HCT116 (cell line): ENCODE measurements around the gene MAPKAP1. TPM values are rescaled to one million over a fixed set of nuclear protein-coding genes. Genes with fewer than 3 reads are reported as not detected.

Experiments
- ATAC-seq: fragments of 200-7000 bp; cut with Tn5 transposase; 2 replicates; pipeline ENCODE4 v1.9.1; 2020; ENCODE audit warnings: mild to moderate bottlenecking, moderate library complexity
- BruUV-seq: library from RNA; stranded (reverse); fragments of 400-500 nt; replicated peaks from 2 replicates; lab custom pipeline; 2021; lab: Mats Ljungman, UMichigan
- CTCF ChIA-PET: fragments of 300-600 bp; sonication (Branson Sonifier 250); formaldehyde crosslinking; loops from one replicate; lab custom pipeline; 2021; ENCODE audit warnings: antibody characterized with exemption; lab: Charles Lee
- POLR2A ChIA-PET: fragments of 300-600, 350-600 bp; sonication (Branson Sonifier 250); formaldehyde crosslinking; loops from one replicate; lab custom pipeline; 2021; ENCODE audit warnings: antibody characterized with exemption; lab: Charles Lee
- RAD21 ChIA-PET, 2 experiments: fragments of 300-600 bp; sonication (Branson Sonifier 250); formaldehyde crosslinking; loops; one replicate each; lab custom pipeline; 2023; ENCODE audit warnings: low total read pairs in 2 of 2; ENCODE audit not compliant: uncharacterized antibody in 2 of 2, unreplicated experiment in 2 of 2, low non-redundant PET in 1 of 2; lab: Charles Lee
- DNase-seq: peaks from one replicate; pipeline ENCODE4 v3.0.0-alpha.2; 2010; ENCODE audit warnings: low read depth, low spot score
- H2AFZ ChIP-seq: fragments of 200-600 bp; shearing (Covaris generic), sonication (generic); 2 replicates; pipeline ENCODE4 v1.6.1; 2017; ENCODE audit warnings: low read depth, mixed run types, mixed read lengths, antibody characterized with exemption, low read length; ENCODE audit not compliant: poor library complexity, severe bottlenecking
- H3K27ac ChIP-seq: 2 replicates; pipeline ENCODE4 v1.5.1; 2012; ENCODE audit warnings: low read depth, low read length
- H3K27me3 ChIP-seq: fragments of 200-600 bp; sonication (generic); 2 replicates; pipeline ENCODE4 v1.6.1; 2016; ENCODE audit warnings: mixed run types, low read length, mixed read lengths; ENCODE audit not compliant: insufficient read depth
- H3K36me3 ChIP-seq, 2 experiments: fragments of 200-500 bp in 1 of 2; fragments of 200-600 bp in 1 of 2; sonication (Bioruptor generic) in 1 of 2; sonication (generic) in 1 of 2; 2 replicates each; pipeline versions ENCODE4 v1.5.1 to v1.6.1; 2014 to 2016; ENCODE audit warnings: low read length in 2 of 2, inconsistent platforms in 1 of 2, mixed read lengths in 1 of 2, mixed run types in 1 of 2; ENCODE audit not compliant: insufficient read depth in 2 of 2, control insufficient read depth in 1 of 2
- H3K4me1 ChIP-seq, 2 experiments: fragments of 200-600 bp in 1 of 2; sonication (generic) in 1 of 2; 2 replicates each; pipeline versions ENCODE4 v1.5.1 to v1.6.1; 2012 to 2017; ENCODE audit warnings: low read length in 2 of 2, inconsistent platforms in 1 of 2, mild to moderate bottlenecking in 1 of 2, mixed read lengths in 1 of 2, mixed run types in 1 of 2, moderate library complexity in 1 of 2; ENCODE audit not compliant: insufficient read depth in 2 of 2, control insufficient read depth in 1 of 2
- H3K4me2 ChIP-seq: fragments of 200-600 bp; sonication (generic); 2 replicates; pipeline ENCODE4 v1.6.1; 2017; ENCODE audit warnings: mixed run types, low read length, mixed read lengths
- H3K4me3 ChIP-seq, 2 experiments: fragments of 200-600 bp in 1 of 2; sonication (generic) in 1 of 2; replicated peaks in 1 of 2; 2 replicates each; pipeline ENCODE4 v1.5.1; 2011 to 2016; ENCODE audit warnings: low read length in 2 of 2, control low read depth in 1 of 2, low read depth in 1 of 2, mild to moderate bottlenecking in 1 of 2, mixed read lengths in 1 of 2, mixed run types in 1 of 2
- H3K79me2 ChIP-seq: fragments of 200-600 bp; sonication (generic); 2 replicates; pipeline ENCODE4 v1.6.1; 2017; ENCODE audit warnings: mild to moderate bottlenecking, mixed run types, low read length, moderate library complexity, mixed read lengths; ENCODE audit not compliant: insufficient read depth
- H3K9ac ChIP-seq: fragments of 200-600 bp; sonication (generic); 2 replicates; pipeline ENCODE4 v1.6.1; 2016; ENCODE audit warnings: low read length, mixed read lengths
- H3K9me2 ChIP-seq: fragments of 200-600 bp; sonication (generic), shearing (Covaris generic); 2 replicates; pipeline ENCODE4 v1.6.1; 2017; ENCODE audit warnings: mixed run types, mild to moderate bottlenecking, moderate library complexity; ENCODE audit not compliant: insufficient read depth
- H3K9me3 ChIP-seq, 2 experiments: fragments of 200-500 bp in 1 of 2; fragments of 200-600 bp in 1 of 2; sonication (Bioruptor generic) in 1 of 2; sonication (generic) in 1 of 2; 2 replicates each; pipeline ENCODE4 v1.6.1; 2014 to 2017; ENCODE audit warnings: low read length in 2 of 2, mixed read lengths in 2 of 2, inconsistent platforms in 1 of 2, low read depth in 1 of 2, mild to moderate bottlenecking in 1 of 2, mixed run types in 1 of 2, moderate library complexity in 1 of 2; ENCODE audit not compliant: control insufficient read depth in 1 of 2, insufficient read depth in 1 of 2
- H4K20me1 ChIP-seq: fragments of 200-600 bp; sonication (generic), shearing (Covaris generic); 2 replicates; pipeline ENCODE4 v1.6.1; 2017; ENCODE audit warnings: mixed run types, mild to moderate bottlenecking, moderate library complexity; ENCODE audit not compliant: insufficient read depth
- CEBPB ChIP-seq: IDR thresholded peaks from 2 replicates; pipeline ENCODE4 v1.6.1; 2012; ENCODE audit warnings: low read depth
- EZH2 ChIP-seq: fragments of 200-600 bp; sonication (generic); IDR thresholded peaks from 2 replicates; pipeline ENCODE4 v1.6.1; 2017; ENCODE audit warnings: antibody characterized with exemption, mixed run types
- POLR2A ChIP-seq: IDR thresholded peaks from 2 replicates; pipeline ENCODE4 v1.7.0; 2011; ENCODE audit warnings: borderline replicate concordance; ENCODE audit not compliant: insufficient read depth, insufficient read length; ENCODE audit errors: extremely low read depth
- RAD21 ChIP-seq: IDR thresholded peaks from 2 replicates; pipeline ENCODE4 v1.6.1; 2012; ENCODE audit warnings: low read depth, mild to moderate bottlenecking
- SIN3A ChIP-seq: IDR thresholded peaks from 2 replicates; pipeline ENCODE4 v1.6.1; 2012; ENCODE audit warnings: low read depth
- SRF ChIP-seq: IDR thresholded peaks from 2 replicates; pipeline ENCODE4 v1.6.1; 2012; ENCODE audit warnings: low read depth
- ZFX ChIP-seq: fragments of 450-650 bp; IDR thresholded peaks from 2 replicates; pipeline ENCODE4 v1.6.1; 2017
- ZNF274 ChIP-seq: fragments of 200-500 bp; sonication (Bioruptor generic); IDR thresholded peaks from 2 replicates; pipeline ENCODE4 v1.6.1; 2014; ENCODE audit warnings: mild to moderate bottlenecking, low read depth, low read length, inconsistent platforms
- intact Hi-C: fragments of 100-400 bp; cut with micrococcal nuclease; formaldehyde crosslinking; loops from 2 replicates; pipeline ENCODE4 v1.10.0; 2022
- total RNA-seq: library from RNA; stranded (reverse); gene quantifications from one replicate; pipeline ENCODE4 v1.2.1, GENCODE V29; 2021; ENCODE audit not compliant: unreplicated experiment
- TF ChIP-seq, protein P1 (sequence below): IDR thresholded peaks from 2 replicates; pipeline ENCODE4 v1.6.1; 2012; ENCODE audit warnings: low read depth

MAPKAP1 gene
- total RNA-seq, 1 experiment from 2014 or later, result 72.5 TPM

DNA sequence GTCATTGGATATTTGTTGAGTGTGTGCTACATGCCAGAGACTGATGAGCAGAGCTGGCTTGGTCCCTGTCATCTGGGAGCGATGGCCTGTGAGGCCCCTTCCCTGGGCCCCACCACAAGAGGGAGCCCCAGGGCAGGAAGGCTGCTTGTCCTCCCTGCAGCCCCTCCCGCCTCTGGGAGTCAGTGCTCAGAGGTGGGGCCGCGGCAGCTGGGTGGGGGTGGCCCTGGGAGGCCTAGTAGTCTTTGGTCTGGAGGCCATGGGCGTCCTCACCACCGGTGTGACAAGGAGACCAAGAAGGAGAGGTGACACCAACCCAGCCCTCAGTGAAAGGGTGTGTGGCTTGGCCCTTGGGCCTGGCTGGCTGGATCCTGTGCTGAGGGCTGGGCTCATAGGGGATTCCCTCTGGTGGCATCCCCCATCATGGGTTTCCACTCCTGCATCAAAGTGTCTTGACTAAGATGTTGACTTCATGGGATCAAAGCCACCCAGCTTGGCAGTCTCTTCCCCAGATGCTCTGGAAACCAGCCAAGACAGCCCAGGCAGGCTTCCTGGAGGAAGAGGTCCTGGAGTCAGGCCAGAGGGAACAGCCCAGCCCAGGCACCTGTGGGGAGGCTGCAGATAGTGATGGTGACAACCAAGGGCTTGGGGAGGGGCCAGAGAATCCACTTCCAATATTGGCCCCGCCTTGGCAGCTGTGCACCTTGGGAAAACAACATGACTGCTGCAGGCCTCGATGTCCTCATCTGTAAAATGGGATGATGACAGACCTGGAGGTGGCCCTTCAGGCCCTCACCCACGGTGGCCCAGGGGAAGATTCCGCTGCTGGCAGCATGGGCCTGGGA lies 278.7 kb downstream of the MAPKAP1 start (continued):
- TF ChIP-seq, protein P1, sequence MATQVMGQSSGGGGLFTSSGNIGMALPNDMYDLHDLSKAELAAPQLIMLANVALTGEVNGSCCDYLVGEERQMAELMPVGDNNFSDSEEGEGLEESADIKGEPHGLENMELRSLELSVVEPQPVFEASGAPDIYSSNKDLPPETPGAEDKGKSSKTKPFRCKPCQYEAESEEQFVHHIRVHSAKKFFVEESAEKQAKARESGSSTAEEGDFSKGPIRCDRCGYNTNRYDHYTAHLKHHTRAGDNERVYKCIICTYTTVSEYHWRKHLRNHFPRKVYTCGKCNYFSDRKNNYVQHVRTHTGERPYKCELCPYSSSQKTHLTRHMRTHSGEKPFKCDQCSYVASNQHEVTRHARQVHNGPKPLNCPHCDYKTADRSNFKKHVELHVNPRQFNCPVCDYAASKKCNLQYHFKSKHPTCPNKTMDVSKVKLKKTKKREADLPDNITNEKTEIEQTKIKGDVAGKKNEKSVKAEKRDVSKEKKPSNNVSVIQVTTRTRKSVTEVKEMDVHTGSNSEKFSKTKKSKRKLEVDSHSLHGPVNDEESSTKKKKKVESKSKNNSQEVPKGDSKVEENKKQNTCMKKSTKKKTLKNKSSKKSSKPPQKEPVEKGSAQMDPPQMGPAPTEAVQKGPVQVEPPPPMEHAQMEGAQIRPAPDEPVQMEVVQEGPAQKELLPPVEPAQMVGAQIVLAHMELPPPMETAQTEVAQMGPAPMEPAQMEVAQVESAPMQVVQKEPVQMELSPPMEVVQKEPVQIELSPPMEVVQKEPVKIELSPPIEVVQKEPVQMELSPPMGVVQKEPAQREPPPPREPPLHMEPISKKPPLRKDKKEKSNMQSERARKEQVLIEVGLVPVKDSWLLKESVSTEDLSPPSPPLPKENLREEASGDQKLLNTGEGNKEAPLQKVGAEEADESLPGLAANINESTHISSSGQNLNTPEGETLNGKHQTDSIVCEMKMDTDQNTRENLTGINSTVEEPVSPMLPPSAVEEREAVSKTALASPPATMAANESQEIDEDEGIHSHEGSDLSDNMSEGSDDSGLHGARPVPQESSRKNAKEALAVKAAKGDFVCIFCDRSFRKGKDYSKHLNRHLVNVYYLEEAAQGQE, result no peak
- peak; percentile 93 for TF ChIP-seq RAD21
- no peak for TF ChIP-seq SRF
- TF ChIP-seq ZFX, result no peak
- no peak for TF ChIP-seq SIN3A
- no peak for TF ChIP-seq POLR2A
- TF ChIP-seq EZH2, result no peak
- TF ChIP-seq, all 23 proteins: peak for 2

DNA sequence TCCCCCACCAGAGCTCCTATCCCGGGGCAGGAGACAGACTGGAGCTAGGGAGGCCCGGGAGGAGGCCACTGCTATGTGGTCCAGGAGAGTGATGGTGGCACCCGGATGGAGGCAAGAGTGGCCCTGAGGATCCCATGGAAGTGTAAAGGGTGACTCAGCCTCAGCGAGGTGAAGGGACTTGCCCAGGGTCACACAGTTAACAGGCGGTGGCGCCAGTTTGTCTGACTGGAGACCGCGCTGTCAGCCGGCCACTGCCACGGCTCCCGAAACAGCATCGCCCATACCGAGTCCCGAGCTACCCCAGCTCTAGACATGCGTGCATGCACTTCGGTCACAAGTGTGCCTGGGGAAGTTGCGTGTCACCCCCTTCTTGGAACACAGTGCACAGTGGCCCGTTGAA lies 279.5 kb downstream of the MAPKAP1 start:
- BruUV-seq, result no TSS peak
- POLR2A ChIA-PET, result no interaction called here
- TF ChIP-seq ZNF274 (no peak), POLR2A (no peak), CEBPB (no peak)
- peak; percentile 29 for DNase-seq
- Histone ChIP-seq H4K20me1 (no peaks in the 10 kb centered on the region), H2AFZ (peak overlapping the region; percentile 73), H3K9me2 (no peaks in the 10 kb centered on the region), H3K27ac (peak overlapping the region; percentile 37), H3K27me3 (no peaks in the 10 kb centered on the region), H3K9ac (peak overlapping the region; percentile 44; the same call in 1 of the 2 replicates), H3K4me3 (peak overlapping the region; percentile 23 to 51), H3K79me2 (no peaks in the 10 kb centered on the region), H3K36me3 (no peaks in the 10 kb centered on the region), H3K4me1 (peaks cover 7 to 25% of the 10 kb centered on the region in 2 experiments; a peak in 3 of 4 replicates), H3K9me3 (no peaks in the 10 kb centered on the region), H3K4me2 (peak overlapping the region; percentile 87)
- peak; percentile 77 for ATAC-seq
- CTCF ChIA-PET, result interaction anchor here (0.7 to 1.4 kb wide), 7 partner anchors 19 to 1063 kb away, joined by 3 to 12 read pairs (median 3); no protein-coding TSS in a partner anchor
- intact Hi-C loops, result loop anchor here (5.0 kb wide), 1 partner anchor 800 kb away; no protein-coding TSS in a partner anchor
- RAD21 ChIA-PET, result interaction anchor here in 1 of 2 experiments (0.6 to 1.1 kb wide), 2 partner anchors 114 to 205 kb away, joined by 3 to 4 read pairs; no protein-coding TSS in a partner anchor
